ENCODE results near the gene ZKSCAN1. TPM values are rescaled to one million over a fixed set of nuclear protein-coding genes. Genes with fewer than 3 reads are reported as not detected.
"Not testable (repeated sequence)": the region's sequence is repeated elsewhere in the genome, so short reads cannot be mapped to it uniquely, and the experiment has no call there.

ZKSCAN1 gene
- polyA plus RNA-seq, 3 donors: 10.4 to 24.3 (median 10.7) TPM

DNA sequence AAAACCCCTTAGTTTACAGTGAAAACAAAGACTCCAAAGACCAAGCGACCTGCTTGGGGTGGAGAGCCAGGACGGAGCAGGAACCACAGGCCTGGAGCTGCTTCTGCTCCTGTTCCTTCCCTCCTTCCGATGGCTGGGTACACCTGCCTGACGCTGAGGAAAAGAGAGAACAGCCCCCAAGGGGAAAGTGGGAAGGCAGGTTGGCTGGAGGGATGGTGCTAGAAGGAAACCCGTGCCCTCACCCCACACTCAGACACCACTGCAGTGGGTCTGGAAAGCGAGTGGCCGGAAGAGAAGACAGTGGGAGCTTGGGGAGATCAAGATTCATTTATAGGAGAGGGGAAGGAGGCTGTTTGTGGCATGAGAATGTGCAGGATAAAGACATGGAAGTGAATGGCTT is 34.3 kb upstream of the ZKSCAN1 start:
- H3K9me3 Mint-ChIP-seq; H3K4me1 Mint-ChIP-seq; H3K27ac ChIP-seq (ENCODE audit: low read depth in 1 of 2, low read length in 2 of 2); intact Hi-C loops (cut with micrococcal nuclease); H3K27me3 ChIP-seq (ENCODE audit: control insufficient read depth in 2 of 2, insufficient read depth in 2 of 2, low read length in 2 of 2); H3K27ac Mint-ChIP-seq; H3K4me1 ChIP-seq (ENCODE audit: control insufficient read depth in 1 of 2, insufficient read depth in 2 of 2, low read length in 2 of 2); DNase-seq; H3K36me3 Mint-ChIP-seq; H3K4me3 ChIP-seq (replicated peaks in 1 of 3; ENCODE audit: low read depth in 2 of 3, low read length in 3 of 3); H3K9me3 ChIP-seq (replicated peaks in 1 of 2; ENCODE audit: control insufficient read depth in 1 of 2, insufficient read depth in 1 of 2, low read length in 2 of 2); H4K20me1 ChIP-seq (ENCODE audit: insufficient read depth, low read length); H3K4me3 Mint-ChIP-seq; H3K79me2 ChIP-seq (ENCODE audit: insufficient read depth, low read length); H3K9ac ChIP-seq (ENCODE audit: insufficient read depth, low read length, poor library complexity, severe bottlenecking); H3K36me3 ChIP-seq (replicated peaks in 1 of 2; ENCODE audit: control insufficient read depth in 1 of 2, insufficient read depth in 2 of 2, low read length in 2 of 2); H2AFZ ChIP-seq (ENCODE audit: insufficient read depth, low read depth, low read length, poor library complexity, severe bottlenecking); H3K4me2 ChIP-seq (replicated peaks; ENCODE audit: extremely low read depth, low read length, poor library complexity, severe bottlenecking): not testable (repeated sequence)
- peaks cover 4 to 19% (median 9%) of the 10 kb centered on the region in 3 donors for H3K27me3 Mint-ChIP-seq (ENCODE audit: low read depth in 3 of 3)
- WGBS (ENCODE audit: insufficient coverage): 80% methylated on average over 1 of the region's 7 CpGs

DNA sequence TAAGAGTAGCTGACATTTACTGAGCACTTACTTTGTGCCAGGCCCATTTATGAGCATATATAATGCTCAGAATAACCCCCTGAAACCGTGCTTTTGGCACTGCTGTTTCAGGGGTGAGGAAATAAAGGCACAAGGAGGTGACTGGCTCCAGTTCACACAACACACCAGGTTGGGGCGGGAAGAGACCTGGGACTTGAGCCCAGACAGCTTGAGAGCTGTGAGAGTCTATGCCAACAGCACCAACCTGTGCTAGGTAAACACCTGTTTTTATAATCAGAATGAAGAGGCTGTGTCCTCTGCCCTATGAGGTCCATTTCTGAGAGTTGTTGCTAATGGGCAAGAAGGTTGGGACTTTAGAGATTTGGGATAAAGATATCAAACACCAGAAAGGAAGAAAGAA is 30.8 kb upstream of the ZKSCAN1 start:
- WGBS (ENCODE audit: insufficient coverage): 100% methylated on average over 1 of the region's 2 CpGs
- Histone ChIP-seq H3K79me2 (ENCODE audit: insufficient read depth, low read length) (no peaks in the 10 kb centered on the region), H3K27me3 (ENCODE audit: control insufficient read depth in 2 of 2, insufficient read depth in 2 of 2, low read length in 2 of 2) (no peaks in the 10 kb centered on the region), H3K4me1 (ENCODE audit: control insufficient read depth in 1 of 2, insufficient read depth in 2 of 2, low read length in 2 of 2) (no peaks in the 10 kb centered on the region), H3K9me3 (replicated peaks in 1 of 2; ENCODE audit: control insufficient read depth in 1 of 2, insufficient read depth in 1 of 2, low read length in 2 of 2) (peaks cover 3 to 5% of the 10 kb centered on the region in 2 donors), H3K4me3 (replicated peaks in 1 of 3; ENCODE audit: low read depth in 2 of 3, low read length in 3 of 3) (no peak overlapping the region), H2AFZ (ENCODE audit: insufficient read depth, low read depth, low read length, poor library complexity, severe bottlenecking) (no peak overlapping the region), H3K27ac (ENCODE audit: low read depth in 1 of 2, low read length in 2 of 2) (no peak overlapping the region), H3K9ac (ENCODE audit: insufficient read depth, low read length, poor library complexity, severe bottlenecking) (no peak overlapping the region), H3K4me2 (replicated peaks; ENCODE audit: extremely low read depth, low read length, poor library complexity, severe bottlenecking) (no peak overlapping the region), H4K20me1 (ENCODE audit: insufficient read depth, low read length) (no peaks in the 10 kb centered on the region), H3K36me3 (replicated peaks in 1 of 2; ENCODE audit: control insufficient read depth in 1 of 2, insufficient read depth in 2 of 2, low read length in 2 of 2) (no peaks in the 10 kb centered on the region)
- no peak for DNase-seq
- intact Hi-C loops (cut with micrococcal nuclease): no loop called here
- H3K27ac Mint-ChIP-seq: no peak overlapping the region
- no peaks in the 10 kb centered on the region for H3K36me3 Mint-ChIP-seq
- peaks cover 5 to 9% (median 8%) of the 10 kb centered on the region in 7 donors for H3K9me3 Mint-ChIP-seq
- H3K27me3 Mint-ChIP-seq (ENCODE audit: low read depth in 3 of 3): peaks cover 2 to 7% (median 5%) of the 10 kb centered on the region in 3 donors
- no peak overlapping the region for H3K4me3 Mint-ChIP-seq
- TF ChIP-seq CTCF (IDR thresholded peaks at IDR 0.05): no peak
- H3K4me1 Mint-ChIP-seq: peaks cover 6% of the 10 kb centered on the region

DNA sequence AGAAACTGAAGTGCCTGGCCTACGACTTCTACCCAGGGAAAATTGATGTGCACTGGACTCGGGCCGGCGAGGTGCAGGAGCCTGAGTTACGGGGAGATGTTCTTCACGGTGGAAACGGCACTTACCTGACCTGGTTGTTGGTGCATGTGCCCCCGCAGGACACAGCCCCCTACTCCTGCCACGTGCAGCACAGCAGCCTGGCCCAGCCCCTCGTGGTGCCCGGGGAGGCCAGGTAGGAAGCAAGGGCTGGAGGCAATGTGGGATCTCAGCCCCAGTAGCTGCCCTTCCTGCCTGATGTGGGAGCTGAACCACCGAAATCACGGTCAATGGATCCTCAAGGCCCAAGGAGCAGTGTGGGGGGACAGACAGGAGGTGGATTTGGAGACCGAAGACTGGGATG is 28.1 kb upstream of the ZKSCAN1 start:
- WGBS (ENCODE audit: insufficient coverage): 89% methylated on average over 8 of the region's 14 CpGs
- intact Hi-C loops (cut with micrococcal nuclease); H3K27me3 ChIP-seq (ENCODE audit: control insufficient read depth in 2 of 2, insufficient read depth in 2 of 2, low read length in 2 of 2); H3K4me2 ChIP-seq (replicated peaks; ENCODE audit: extremely low read depth, low read length, poor library complexity, severe bottlenecking); H4K20me1 ChIP-seq (ENCODE audit: insufficient read depth, low read length); H3K4me1 Mint-ChIP-seq; H3K4me1 ChIP-seq (ENCODE audit: control insufficient read depth in 1 of 2, insufficient read depth in 2 of 2, low read length in 2 of 2); H3K4me3 Mint-ChIP-seq; H2AFZ ChIP-seq (ENCODE audit: insufficient read depth, low read depth, low read length, poor library complexity, severe bottlenecking); H3K36me3 ChIP-seq (replicated peaks in 1 of 2; ENCODE audit: control insufficient read depth in 1 of 2, insufficient read depth in 2 of 2, low read length in 2 of 2); DNase-seq; H3K9me3 ChIP-seq (replicated peaks in 1 of 2; ENCODE audit: control insufficient read depth in 1 of 2, insufficient read depth in 1 of 2, low read length in 2 of 2); H3K36me3 Mint-ChIP-seq; H3K9me3 Mint-ChIP-seq; H3K4me3 ChIP-seq (replicated peaks in 1 of 3; ENCODE audit: low read depth in 2 of 3, low read length in 3 of 3); H3K27ac Mint-ChIP-seq; H3K27ac ChIP-seq (ENCODE audit: low read depth in 1 of 2, low read length in 2 of 2); H3K9ac ChIP-seq (ENCODE audit: insufficient read depth, low read length, poor library complexity, severe bottlenecking); H3K79me2 ChIP-seq (ENCODE audit: insufficient read depth, low read length): not testable (repeated sequence)
- peaks cover 5 to 13% (median 5%) of the 10 kb centered on the region in 3 donors for H3K27me3 Mint-ChIP-seq (ENCODE audit: low read depth in 3 of 3)
